NCI-H1048 (cell line): ENCODE measurements around the gene NOXA1.
"Not testable (repeated sequence)": the region's sequence is repeated elsewhere in the genome, so short reads cannot be mapped to it uniquely, and the experiment has no call there.

Experiments used
- DNase-seq: peaks from one replicate; lab custom pipeline; 2025; lab: John Stamatoyannopoulos, UW

The NOXA1 gene

GRCh38 chr9:137406085-137406760 lies 17.0 kb upstream of the NOXA1 start:
- no peak for DNase-seq

GRCh38 chr9:137406876-137407589 lies 16.2 kb upstream of the NOXA1 start:
- no peak for DNase-seq

- DNase-seq, result no peak
Measured at GRCh38 chr9:137407590-137408300, 15.4 kb upstream of the NOXA1 start.

- no peak for DNase-seq
Measured at GRCh38 chr9:137408651-137409405, 14.4 kb upstream of the NOXA1 start.

GRCh38 chr9:137409515-137409914 lies 13.7 kb upstream of the NOXA1 start:
- DNase-seq, result no peak

GRCh38 chr9:137410236-137410890 lies 12.8 kb upstream of the NOXA1 start:
- DNase-seq, result not testable (repeated sequence)

GRCh38 chr9:137410891-137411249 lies 12.3 kb upstream of the NOXA1 start:
- DNase-seq, result no peak

GRCh38 chr9:137411260-137411644 lies 11.9 kb upstream of the NOXA1 start:
- DNase-seq, result no peak

- no peak for DNase-seq
Measured at GRCh38 chr9:137411645-137412380, 11.4 kb upstream of the NOXA1 start.

- DNase-seq, result no peak
Measured at GRCh38 chr9:137412431-137412830, 10.8 kb upstream of the NOXA1 start.

GRCh38 chr9:137415451-137415850 lies 7.7 kb upstream of the NOXA1 start:
- DNase-seq, result no peak

GRCh38 chr9:137416006-137416562 lies 7.1 kb upstream of the NOXA1 start:
- DNase-seq, result no peak

GRCh38 chr9:137416563-137417151 lies 6.5 kb upstream of the NOXA1 start:
- no peak for DNase-seq

- DNase-seq, result no peak
Measured at GRCh38 chr9:137417161-137418021, 5.8 kb upstream of the NOXA1 start.

GRCh38 chr9:137421838-137422603 lies 1.2 kb upstream of the NOXA1 start:
- no peak for DNase-seq

- DNase-seq, result no peak
Measured at GRCh38 chr9:137423514-137424291, 510 bp downstream of the NOXA1 start.

- DNase-seq, result no peak
Measured at GRCh38 chr9:137426018-137426681, 3.0 kb downstream of the NOXA1 start.
